Measurements from ENCODE around the gene CRLF2. TPM values are rescaled to one million over a fixed set of nuclear protein-coding genes. Genes with fewer than 3 reads are reported as not detected.
A peak's percentile ranks its signal among the peaks of the same experiment; 100 is the strongest.
"Not testable (repeated sequence)": the region's sequence is repeated elsewhere in the genome, so short reads cannot be mapped to it uniquely, and the experiment has no call there.

Gene CRLF2
- total RNA-seq (2014; rRNA removed; shearing (Covaris generic)) = not detected in 2 replicates

- in situ Hi-C loops (cut with HindIII; ENCODE audit: low sequenced_read_pairs) = no loop called here
- DNase-seq (ENCODE audit: low spot score) = no peak
Measured at GRCh38 chrX:1212532-1212931, at the start of gene CRLF2. TSS of gene CRLF2 (minus strand) at chrX:1212649. CDS start at chrX:1212634, 15 bp downstream.

- in situ Hi-C loops (cut with HindIII; ENCODE audit: low sequenced_read_pairs); DNase-seq (ENCODE audit: low spot score): not testable (repeated sequence)
Measured at GRCh38 chrX:1261771-1262170, 49.3 kb upstream of the CRLF2 start.

- in situ Hi-C loops (cut with HindIII; ENCODE audit: low sequenced_read_pairs) = no loop called here
- no peak for DNase-seq (ENCODE audit: low spot score)
Measured at GRCh38 chrX:1261285-1261684, 48.8 kb upstream of the CRLF2 start.

- in situ Hi-C loops (cut with HindIII; ENCODE audit: low sequenced_read_pairs) = no loop called here
- no peak for DNase-seq (ENCODE audit: low spot score)
Measured at GRCh38 chrX:1252861-1253260, 40.4 kb upstream of the CRLF2 start.

- in situ Hi-C loops (cut with HindIII; ENCODE audit: low sequenced_read_pairs) = no loop called here
- DNase-seq (ENCODE audit: low spot score) = peak; percentile 49
Measured at GRCh38 chrX:1249101-1249887, 36.8 kb upstream of the CRLF2 start.

GRCh38 chrX:1248331-1249061, 36.0 kb upstream of the CRLF2 start:
- DNase-seq (ENCODE audit: low spot score) = peak; percentile 59
- in situ Hi-C loops (cut with HindIII; ENCODE audit: low sequenced_read_pairs) = no loop called here

- peak; percentile 46 for DNase-seq (ENCODE audit: low spot score)
- in situ Hi-C loops (cut with HindIII; ENCODE audit: low sequenced_read_pairs) = no loop called here
Measured at GRCh38 chrX:1246816-1247215, 34.4 kb upstream of the CRLF2 start.

GRCh38 chrX:1244164-1245076, 32.0 kb upstream of the CRLF2 start:
- in situ Hi-C loops (cut with HindIII; ENCODE audit: low sequenced_read_pairs) = no loop called here
- DNase-seq (ENCODE audit: low spot score) = peak; percentile 11

- in situ Hi-C loops (cut with HindIII; ENCODE audit: low sequenced_read_pairs) = no loop called here
- no peak for DNase-seq (ENCODE audit: low spot score)
Measured at GRCh38 chrX:1242891-1243402, 30.5 kb upstream of the CRLF2 start.

GRCh38 chrX:1240551-1240950, 28.1 kb upstream of the CRLF2 start:
- DNase-seq (ENCODE audit: low spot score); in situ Hi-C loops (cut with HindIII; ENCODE audit: low sequenced_read_pairs): not testable (repeated sequence)

GRCh38 chrX:1239681-1240142, 27.3 kb upstream of the CRLF2 start:
- DNase-seq (ENCODE audit: low spot score) = no peak
- in situ Hi-C loops (cut with HindIII; ENCODE audit: low sequenced_read_pairs) = no loop called here

GRCh38 chrX:1231850-1232465, 19.5 kb upstream of the CRLF2 start:
- in situ Hi-C loops (cut with HindIII; ENCODE audit: low sequenced_read_pairs) = no loop called here
- no peak for DNase-seq (ENCODE audit: low spot score)

GRCh38 chrX:1228101-1228500, 15.7 kb upstream of the CRLF2 start:
- DNase-seq (ENCODE audit: low spot score) = not testable (repeated sequence)

GRCh38 chrX:1226249-1226648, 13.8 kb upstream of the CRLF2 start:
- in situ Hi-C loops (cut with HindIII; ENCODE audit: low sequenced_read_pairs) = no loop called here
- DNase-seq (ENCODE audit: low spot score) = no peak

More at GRCh38 chrX:1228101-1228500, 15.7 kb upstream of the CRLF2 start:
- in situ Hi-C loops (cut with HindIII; ENCODE audit: low sequenced_read_pairs) = not testable (repeated sequence)

GRCh38 chrX:1224954-1225353, 12.5 kb upstream of the CRLF2 start:
- in situ Hi-C loops (cut with HindIII; ENCODE audit: low sequenced_read_pairs) = no loop called here
- no peak for DNase-seq (ENCODE audit: low spot score)

GRCh38 chrX:1223242-1223600, 10.8 kb upstream of the CRLF2 start:
- in situ Hi-C loops (cut with HindIII; ENCODE audit: low sequenced_read_pairs) = no loop called here
- DNase-seq (ENCODE audit: low spot score) = no peak

- in situ Hi-C loops (cut with HindIII; ENCODE audit: low sequenced_read_pairs) = no loop called here
Measured at GRCh38 chrX:1222531-1223241, 10.2 kb upstream of the CRLF2 start.

GRCh38 chrX:1221296-1221845, 8.9 kb upstream of the CRLF2 start:
- DNase-seq (ENCODE audit: low spot score) = no peak
- in situ Hi-C loops (cut with HindIII; ENCODE audit: low sequenced_read_pairs) = no loop called here

More at GRCh38 chrX:1222531-1223241, 10.2 kb upstream of the CRLF2 start:
- no peak for DNase-seq (ENCODE audit: low spot score)
